HG02571 (cell line): ENCODE results near the gene SYVN1.
A peak's percentile ranks its signal among the peaks of the same experiment; 100 is the strongest.

Experiments used
- ATAC-seq: cut with Tn5 transposase; IDR thresholded peaks from one replicate; pipeline ENCODE4 v1.9.1; 2021; ENCODE audit warnings: mild to moderate bottlenecking, moderate library complexity; ENCODE audit not compliant: unreplicated experiment

The SYVN1 gene

DNA sequence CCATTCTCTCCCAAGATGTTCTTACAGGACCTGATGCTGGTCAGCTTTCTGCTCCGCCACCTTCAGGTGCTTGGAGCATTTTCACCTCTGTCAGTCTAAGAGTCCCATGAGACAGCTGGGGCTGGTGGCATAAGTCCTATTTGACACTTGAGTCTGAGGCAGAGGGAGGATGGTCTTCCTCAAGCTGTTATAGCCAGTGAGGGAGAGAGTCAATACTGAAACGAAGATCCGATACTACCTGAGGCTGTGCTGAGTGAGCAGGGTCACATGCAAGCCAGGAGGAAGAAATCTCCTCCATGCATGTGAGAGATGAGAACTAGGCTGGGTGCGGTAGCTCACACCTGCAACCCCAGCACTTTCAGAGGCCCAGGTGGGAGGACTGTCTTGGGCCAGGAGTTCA, 44.7 kb downstream of the SYVN1 start:
- ATAC-seq, result no peak

DNA sequence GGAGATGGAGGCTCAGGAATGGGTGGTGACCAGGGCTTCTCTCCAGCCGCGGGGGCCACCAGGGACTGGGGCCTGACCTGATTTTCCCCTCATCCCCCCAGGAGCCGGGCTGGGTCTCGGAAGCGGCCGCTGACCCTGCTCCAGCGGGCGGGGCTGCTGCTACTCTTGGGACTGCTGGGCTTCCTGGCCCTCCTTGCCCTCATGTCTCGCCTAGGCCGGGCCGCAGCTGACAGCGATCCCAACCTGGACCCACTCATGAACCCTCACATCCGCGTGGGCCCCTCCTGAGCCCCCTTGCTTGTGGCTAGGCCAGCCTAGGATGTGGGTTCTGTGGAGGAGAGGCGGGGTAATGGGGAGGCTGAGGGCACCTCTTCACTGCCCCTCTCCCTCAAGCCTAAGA, 46.5 kb downstream of the SYVN1 start:
- ATAC-seq, result no peak

DNA sequence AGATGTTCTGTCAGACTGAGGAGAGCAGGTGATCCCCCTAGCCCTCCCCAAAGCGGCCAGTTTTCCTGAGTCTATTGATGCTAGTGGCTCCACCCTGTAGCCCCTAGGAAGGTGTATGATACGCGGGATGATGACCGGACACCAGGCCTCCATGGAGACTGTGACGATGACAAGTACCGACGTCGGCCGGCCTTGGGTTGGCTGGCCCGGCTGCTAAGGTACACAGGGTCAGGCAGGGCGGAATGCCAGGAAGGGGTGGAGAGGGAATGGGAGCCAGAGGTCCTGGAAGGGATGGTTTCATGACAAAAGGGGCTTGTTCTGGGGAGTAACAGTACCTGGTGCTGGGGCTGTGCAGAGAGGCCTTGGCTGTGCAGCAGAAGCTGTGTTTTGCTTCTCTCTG, 47.1 kb downstream of the SYVN1 start:
- no peak for ATAC-seq

DNA sequence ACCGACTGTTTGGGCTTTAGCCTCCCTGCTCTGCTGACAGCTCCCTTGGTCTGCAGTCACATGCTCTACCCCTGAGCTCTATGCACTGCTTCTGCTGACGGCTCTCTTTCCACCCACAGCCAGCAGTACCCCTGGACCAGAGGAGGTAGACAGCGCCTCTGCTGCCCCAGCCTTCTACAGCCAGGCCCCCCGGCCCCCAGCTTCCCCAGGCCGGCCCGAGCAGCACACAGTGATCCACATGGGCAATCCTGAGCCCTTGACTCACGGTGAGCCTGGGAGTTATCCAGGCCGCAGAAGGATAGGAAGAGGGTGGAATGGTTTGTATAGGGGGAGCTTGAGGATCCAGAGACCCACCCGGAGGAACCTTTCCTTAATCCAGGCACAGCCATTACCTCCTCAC, 47.5 kb downstream of the SYVN1 start:
- ATAC-seq, result no peak

DNA sequence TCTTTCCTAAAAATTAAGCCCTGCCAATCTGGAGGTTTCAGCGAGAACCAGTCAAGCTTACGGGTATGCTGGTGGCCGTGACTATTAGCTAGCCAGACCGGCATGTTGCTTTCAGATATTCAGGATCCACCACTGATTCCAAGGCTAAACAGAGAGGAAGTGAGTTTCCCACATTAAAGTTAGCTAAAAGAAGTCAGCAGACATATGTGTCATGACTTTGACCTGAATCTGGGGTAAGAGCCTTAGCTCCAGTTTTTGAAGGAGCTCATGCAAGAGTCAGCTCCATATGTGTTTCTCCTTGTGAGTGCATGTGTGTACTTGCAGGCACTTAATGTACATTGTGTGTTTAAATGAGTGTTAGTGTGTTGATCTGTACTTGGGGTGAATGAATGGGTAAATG, 48.9 kb downstream of the SYVN1 start:
- no peak for ATAC-seq

DNA sequence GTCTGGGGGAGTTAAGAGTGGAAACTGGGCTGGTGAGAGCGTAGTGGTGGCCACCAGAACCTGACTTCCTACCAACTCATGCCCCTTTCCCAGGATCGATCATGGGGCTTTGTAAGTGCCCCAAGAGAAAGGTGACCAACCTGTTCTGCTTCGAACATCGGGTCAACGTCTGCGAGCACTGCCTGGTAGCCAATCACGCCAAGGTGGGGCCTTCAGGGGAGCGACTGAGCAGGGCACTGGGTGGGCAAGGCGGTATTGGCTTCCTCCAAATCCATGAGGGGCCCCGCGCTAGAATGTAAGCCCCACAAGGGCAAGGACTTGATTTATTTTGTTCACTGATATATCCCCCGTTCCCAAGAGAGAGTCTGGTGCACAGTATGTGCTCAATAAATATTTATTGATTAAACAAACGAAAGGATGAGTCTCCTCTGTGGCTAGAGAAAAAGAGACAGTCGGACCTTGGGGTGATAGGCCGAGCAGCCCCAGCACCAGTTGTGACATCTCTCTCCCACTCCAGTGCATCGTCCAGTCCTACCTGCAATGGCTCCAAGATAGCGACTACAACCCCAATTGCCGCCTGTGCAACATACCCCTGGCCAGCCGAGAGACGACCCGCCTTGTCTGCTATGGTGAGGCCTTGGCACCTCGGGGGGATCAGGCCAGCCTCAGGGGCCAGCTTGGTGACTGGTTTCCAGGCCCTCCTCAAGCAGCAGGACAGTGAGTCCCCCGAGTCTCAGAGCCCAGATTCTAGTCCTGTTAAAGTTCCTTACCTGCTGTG, 49.5 kb downstream of the SYVN1 start:
- no peak for ATAC-seq

DNA sequence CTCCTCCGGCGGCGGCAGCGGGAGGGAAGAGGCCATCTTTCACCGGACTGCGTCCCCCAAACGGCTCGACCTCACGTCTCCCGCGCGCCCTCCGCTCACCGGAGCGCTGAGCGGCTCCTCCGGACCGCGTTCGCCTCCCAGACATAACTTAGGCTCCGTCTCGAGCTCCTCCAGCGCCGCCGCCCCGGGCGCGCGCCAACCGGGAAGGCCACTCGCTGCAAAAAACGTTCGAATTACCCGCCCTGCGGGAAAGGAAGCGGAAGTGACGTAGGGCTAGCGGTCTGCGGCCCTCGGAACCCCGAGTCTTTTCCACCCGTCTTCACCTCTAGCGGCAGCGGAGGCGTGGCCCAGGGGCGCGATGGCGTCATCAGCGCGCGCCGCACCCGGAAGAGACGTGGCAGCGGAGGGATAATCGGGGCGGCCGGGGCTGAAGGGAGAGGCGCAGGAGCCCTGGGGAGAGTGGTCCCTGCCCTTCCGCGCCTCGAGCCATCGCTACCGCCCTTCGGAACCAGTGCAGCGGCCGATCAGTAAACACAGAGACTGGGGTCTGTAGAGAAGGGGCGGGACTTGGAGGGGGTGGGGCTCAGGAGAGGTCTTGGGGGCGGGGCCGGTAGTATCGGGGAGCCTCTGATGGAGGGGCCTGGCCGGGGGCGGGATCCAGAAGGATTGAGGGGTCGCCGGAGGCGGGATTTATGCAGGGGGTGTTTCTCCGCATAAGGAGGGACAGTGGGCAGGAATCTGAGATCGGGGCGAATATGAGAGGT, 50.3 kb downstream of the SYVN1 start, which contains the start of the genes CDCA5 and ZFPL1:
TSS of gene CDCA5 (minus strand) at position 207 of the 764 bp plus-strand sequence. CDS start at position 145, 62 bp downstream.
TSS of gene ZFPL1 (plus strand) at position 389 of the 764 bp plus-strand sequence. CDS start 477 bp downstream, outside the sequence.
- peak; percentile 73 for ATAC-seq

DNA sequence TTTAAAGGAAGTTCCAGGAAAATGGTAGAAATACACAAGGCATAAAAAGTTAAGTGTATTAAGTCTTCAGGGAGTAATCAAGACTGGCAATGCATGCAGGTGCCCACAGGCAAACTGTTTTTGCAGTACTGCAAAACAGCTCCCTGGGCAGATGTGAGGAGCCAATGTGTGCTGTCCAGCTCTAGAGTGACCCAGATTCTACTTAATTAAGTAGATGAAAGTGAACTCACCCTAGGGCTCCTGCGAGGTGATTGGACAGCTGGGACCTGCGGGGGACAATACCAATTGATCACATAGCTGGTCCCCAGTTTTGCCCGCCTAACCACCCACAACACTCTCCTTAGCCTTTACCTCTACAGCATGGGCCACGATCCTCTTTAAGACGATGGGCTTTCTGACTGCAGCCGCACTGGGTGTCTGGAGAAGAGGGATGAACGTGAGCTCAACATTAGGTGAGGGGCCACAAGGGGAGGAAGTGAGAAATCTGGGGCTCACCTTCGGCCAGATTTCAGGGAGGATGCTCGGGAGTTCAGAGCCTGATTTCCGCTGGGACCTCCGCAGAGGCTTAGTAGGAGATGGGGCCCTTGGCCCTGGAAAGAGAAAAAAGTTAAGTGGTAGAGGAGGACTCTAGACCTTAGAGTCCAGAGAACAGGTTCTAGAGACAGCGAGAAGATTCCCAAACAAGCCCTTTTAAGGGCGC, 51.0 kb downstream of the SYVN1 start:
- no peak for ATAC-seq

DNA sequence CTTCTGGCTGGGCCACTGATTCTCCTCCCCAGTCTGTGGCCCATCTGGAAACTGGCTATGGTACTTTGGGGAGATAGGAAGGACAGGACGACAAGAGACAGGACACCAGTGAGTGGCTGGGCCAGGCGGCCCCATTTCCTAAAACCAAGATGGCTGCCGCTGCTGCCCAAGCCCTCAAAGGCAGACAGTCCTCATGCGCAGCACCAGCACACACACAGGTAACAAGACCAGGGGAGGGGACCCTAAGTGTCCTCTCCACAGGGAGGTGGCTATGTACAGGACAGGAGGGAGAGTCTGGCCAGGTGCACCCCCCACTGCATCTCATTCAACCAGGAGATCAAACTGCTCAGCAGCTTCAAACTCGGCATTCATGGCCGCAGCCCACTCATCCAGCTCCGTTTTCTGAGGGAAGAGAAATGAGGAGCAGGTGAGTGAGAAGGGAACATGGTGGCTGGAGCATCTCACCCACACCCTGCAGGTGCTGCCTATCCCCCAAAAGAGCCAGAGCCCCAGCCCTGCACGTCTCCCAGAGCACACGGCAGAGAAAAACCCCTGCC, 55.5 kb downstream of the SYVN1 start:
- no peak for ATAC-seq

DNA sequence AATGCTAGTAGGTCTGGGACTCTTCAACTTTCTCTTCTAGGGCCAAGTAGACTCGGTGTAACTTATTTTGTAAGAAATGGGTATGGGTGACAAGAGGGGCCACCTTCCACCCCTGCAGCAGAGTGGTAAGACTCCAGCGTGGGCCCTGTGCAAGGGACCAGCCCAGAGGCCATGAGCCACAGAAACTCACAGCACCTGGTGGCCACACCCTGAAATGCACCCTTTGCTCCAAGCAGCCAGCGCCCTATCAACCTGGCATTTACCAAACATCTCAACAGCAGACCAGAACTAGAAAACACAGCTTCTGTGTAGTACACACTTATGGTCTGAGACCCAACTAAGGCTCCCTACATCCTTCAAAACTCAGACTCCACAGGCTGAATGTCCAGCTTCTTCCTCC, 56.2 kb downstream of the SYVN1 start:
- no peak for ATAC-seq

DNA sequence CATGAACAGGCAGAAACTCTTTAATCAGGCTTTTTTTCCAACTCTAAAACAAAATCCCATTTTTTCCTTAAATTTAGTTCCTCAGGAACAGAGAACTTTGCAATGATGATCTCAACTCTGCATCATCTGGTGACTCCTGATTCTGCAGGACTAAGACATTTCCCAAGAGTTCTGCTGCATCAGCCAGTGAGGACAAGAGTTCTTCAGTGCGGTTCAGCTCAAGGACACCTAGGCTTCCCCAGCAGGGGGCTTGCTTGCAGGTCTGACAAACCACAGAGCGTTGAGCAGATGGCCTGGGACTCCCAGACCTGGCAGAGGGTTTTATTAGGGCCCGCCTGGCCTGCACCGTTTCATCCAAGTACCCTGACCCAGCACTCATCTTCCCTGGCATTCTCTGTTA, 56.9 kb downstream of the SYVN1 start:
- no peak for ATAC-seq
